H9 (cell line): ENCODE results near the gene EPAS1. TPM values are rescaled to one million over a fixed set of nuclear protein-coding genes. Genes with fewer than 3 reads are reported as not detected.

Experiments used
- DNase-seq: peaks from one replicate; pipeline ENCODE4 v3.0.0-alpha.2; 2017
- H2AFZ ChIP-seq: one replicate; pipeline ENCODE4 v1.6.1; 2013; ENCODE audit warnings: mild to moderate bottlenecking, low read length, control low read depth, moderate library complexity
- H2AK5ac ChIP-seq: 2 replicates; pipeline ENCODE4 v1.6.1; 2013; ENCODE audit warnings: low read length, control low read depth, mixed read lengths; ENCODE audit not compliant: insufficient read length
- H2BK120ac ChIP-seq: one replicate; pipeline ENCODE4 v1.6.1; 2013; ENCODE audit warnings: low read depth, mild to moderate bottlenecking, low read length, control low read depth, inconsistent platforms; ENCODE audit not compliant: poor library complexity, severe bottlenecking
- H2BK12ac ChIP-seq: 2 replicates; pipeline ENCODE4 v1.6.1; 2013; ENCODE audit warnings: low read length, control low read depth, mixed read lengths, low read depth; ENCODE audit not compliant: insufficient read length
- H2BK15ac ChIP-seq: 2 replicates; pipeline ENCODE4 v1.6.1; 2013; ENCODE audit warnings: low read depth, low read length, control low read depth
- H2BK20ac ChIP-seq: one replicate; pipeline ENCODE4 v1.6.1; 2013; ENCODE audit warnings: low read depth, mild to moderate bottlenecking, low read length, control low read depth, inconsistent platforms; ENCODE audit not compliant: poor library complexity, severe bottlenecking
- H2BK5ac ChIP-seq: 2 replicates; pipeline ENCODE4 v1.6.1; 2013; ENCODE audit warnings: low read length, control low read depth, mixed read lengths; ENCODE audit not compliant: insufficient read length
- H3K14ac ChIP-seq: 2 replicates; pipeline ENCODE4 v1.6.1; 2013; ENCODE audit warnings: low read length, control low read depth; ENCODE audit not compliant: insufficient read depth
- H3K18ac ChIP-seq: 2 replicates; pipeline ENCODE4 v1.6.1; 2013; ENCODE audit warnings: low read depth, mild to moderate bottlenecking, mixed read lengths, low read length, control low read depth; ENCODE audit not compliant: insufficient read length
- H3K23ac ChIP-seq: 2 replicates; pipeline ENCODE4 v1.6.1; 2013; ENCODE audit warnings: low read length, control low read depth, mixed read lengths, low read depth; ENCODE audit not compliant: insufficient read length
- H3K23me2 ChIP-seq: 2 replicates; pipeline ENCODE4 v1.6.1; 2013; ENCODE audit warnings: low read depth, mild to moderate bottlenecking, mixed read lengths, low read length, control low read depth; ENCODE audit not compliant: insufficient read length, poor library complexity, severe bottlenecking
- H3K27ac ChIP-seq: 2 replicates; pipeline ENCODE4 v1.5.1; 2013; ENCODE audit warnings: low read length, control low read depth, mixed read lengths, low read depth; ENCODE audit not compliant: insufficient read length
- H3K27me3 ChIP-seq: 2 replicates; pipeline ENCODE4 v1.6.1; 2013; ENCODE audit warnings: low read length, control low read depth, inconsistent platforms; ENCODE audit not compliant: insufficient read depth
- H3K4ac ChIP-seq: 2 replicates; pipeline ENCODE4 v1.6.1; 2013; ENCODE audit warnings: low read depth, mild to moderate bottlenecking, control low read depth, inconsistent platforms, low read length, moderate library complexity
- H3K4me1 ChIP-seq: 2 replicates; pipeline ENCODE4 v1.6.1; 2013; ENCODE audit warnings: low read length, control low read depth, inconsistent platforms; ENCODE audit not compliant: insufficient read depth
- H3K4me2 ChIP-seq: 2 replicates; pipeline ENCODE4 v1.6.1; 2013; ENCODE audit warnings: low read length, control low read depth, mixed read lengths; ENCODE audit not compliant: insufficient read length, insufficient read depth
- H3K56ac ChIP-seq: 2 replicates; pipeline ENCODE4 v1.6.1; 2013; ENCODE audit warnings: low read depth, mild to moderate bottlenecking, mixed read lengths, low read length, control low read depth; ENCODE audit not compliant: insufficient read length
- H3K79me1 ChIP-seq: 2 replicates; pipeline ENCODE4 v1.6.1; 2013; ENCODE audit warnings: low read depth, mild to moderate bottlenecking, moderate library complexity, low read length, control low read depth, inconsistent platforms; ENCODE audit not compliant: insufficient read depth, poor library complexity, severe bottlenecking
- H3K79me2 ChIP-seq: 2 replicates; pipeline ENCODE4 v1.6.1; 2013; ENCODE audit warnings: low read length, control low read depth, inconsistent platforms; ENCODE audit not compliant: insufficient read depth
- H3K9ac ChIP-seq: 2 replicates; pipeline ENCODE4 v1.6.1; 2013; ENCODE audit warnings: low read length, control low read depth, mixed read lengths; ENCODE audit not compliant: insufficient read length; ENCODE audit errors: extremely low read depth
- H3K9me3 ChIP-seq: one replicate; pipeline ENCODE4 v1.6.1; 2013; ENCODE audit warnings: low read depth, low read length, inconsistent platforms; ENCODE audit not compliant: control insufficient read depth
- H3T11ph ChIP-seq: one replicate; pipeline ENCODE4 v1.6.1; 2013; ENCODE audit warnings: mild to moderate bottlenecking, low read length, control low read depth, inconsistent platforms
- H4K20me1 ChIP-seq: one replicate; pipeline ENCODE4 v1.6.1; 2013; ENCODE audit not compliant: control insufficient read depth, insufficient read length, insufficient read depth
- H4K5ac ChIP-seq: 2 replicates; pipeline ENCODE4 v1.6.1; 2013; ENCODE audit warnings: low read depth, mild to moderate bottlenecking, mixed read lengths, low read length, control low read depth; ENCODE audit not compliant: insufficient read length
- H4K8ac ChIP-seq: replicated peaks from 2 replicates; pipeline ENCODE4 v1.6.1; 2013; ENCODE audit warnings: low read length, control low read depth, mixed read lengths, low read depth; ENCODE audit not compliant: insufficient read length
- H4K91ac ChIP-seq: 2 replicates; pipeline ENCODE4 v1.6.1; 2013; ENCODE audit warnings: low read depth, mild to moderate bottlenecking, moderate library complexity, mixed read lengths, low read length, control low read depth; ENCODE audit not compliant: insufficient read length
- H3K27ac Mint-ChIP-seq, 3 experiments: 2 replicates in 2 of 3; 3 replicates in 1 of 3; pipeline ENCODE4 v1.8.0; 2020 to 2021; ENCODE audit warnings: mixed read lengths in 3 of 3, mild to moderate bottlenecking in 1 of 3, moderate library complexity in 1 of 3
- H3K27me3 Mint-ChIP-seq: 2 replicates; pipeline ENCODE4 v1.8.0; 2021; ENCODE audit warnings: low read depth, mild to moderate bottlenecking, moderate library complexity, mixed read lengths
- H3K36me3 Mint-ChIP-seq, 3 experiments: 2 replicates in 2 of 3; 3 replicates in 1 of 3; pipeline ENCODE4 v1.8.0; 2020 to 2021; ENCODE audit warnings: low read depth in 3 of 3, mixed read lengths in 3 of 3; ENCODE audit not compliant: insufficient read depth in 1 of 3
- H3K4me1 Mint-ChIP-seq, 2 experiments: 2 replicates each; pipeline ENCODE4 v1.8.0; 2020; ENCODE audit warnings: mixed read lengths in 2 of 2
- H3K4me3 Mint-ChIP-seq, 2 experiments: 2 replicates in 1 of 2; 3 replicates in 1 of 2; pipeline ENCODE4 v1.8.0; 2020 to 2021; ENCODE audit warnings: mild to moderate bottlenecking in 2 of 2, mixed read lengths in 2 of 2, moderate library complexity in 1 of 2
- H3K9me3 Mint-ChIP-seq, 2 experiments: 2 replicates in 1 of 2; 3 replicates in 1 of 2; pipeline ENCODE4 v1.8.0; 2020; ENCODE audit warnings: mild to moderate bottlenecking in 2 of 2, mixed read lengths in 2 of 2, moderate library complexity in 1 of 2
- CTCF ChIP-seq: fragments of 200-600 bp; sonication (generic); conservative IDR thresholded peaks from 3 replicates; pipeline ENCODE4 v1.8.0; 2021; ENCODE audit warnings: antibody characterized with exemption, mild to moderate bottlenecking
- total RNA-seq: library from RNA; stranded (reverse); gene quantifications from 2 replicates; pipeline ENCODE4 v1.2.1, GENCODE V29; 2021

Gene EPAS1
- total RNA-seq, 1 experiment from 2014 or later = 1.1 TPM

GRCh38 chr2:46413631-46414030 is 116.4 kb downstream of the EPAS1 start:
- no peak overlapping the region for H2BK15ac ChIP-seq
- no peaks in the 10 kb centered on the region for H3K4me1 ChIP-seq
- TF ChIP-seq CTCF = no peak
- no peak overlapping the region for H3K56ac ChIP-seq
- H2BK120ac ChIP-seq = no peak overlapping the region
- no peak overlapping the region for H3K14ac ChIP-seq
- DNase-seq = no peak
- peaks cover 24 to 30% of the 10 kb centered on the region in 2 experiments for H3K9me3 Mint-ChIP-seq
- H3K4me2 ChIP-seq = no peak overlapping the region
- no peak overlapping the region for H4K5ac ChIP-seq
- H3K36me3 Mint-ChIP-seq = peaks cover 5 to 32% (median 18%) of the 10 kb centered on the region in 3 experiments; a peak in 6 of 7 replicates
- H3T11ph ChIP-seq = no peak overlapping the region
- H2AFZ ChIP-seq = no peak overlapping the region
- H3K27ac ChIP-seq = no peak overlapping the region
- no peak overlapping the region for H3K4ac ChIP-seq
- H2BK5ac ChIP-seq = no peak overlapping the region
- no peak overlapping the region for H2BK20ac ChIP-seq
- H3K79me1 ChIP-seq = no peaks in the 10 kb centered on the region
- H3K4me1 Mint-ChIP-seq = peaks cover 9 to 13% of the 10 kb centered on the region in 2 experiments
- no peak overlapping the region for H3K4me3 Mint-ChIP-seq
- no peak overlapping the region for H3K9ac ChIP-seq
- H3K23ac ChIP-seq = no peak overlapping the region
- H3K27ac Mint-ChIP-seq = no peak overlapping the region
- no peaks in the 10 kb centered on the region for H3K23me2 ChIP-seq
- H3K79me2 ChIP-seq = no peaks in the 10 kb centered on the region
- no peak overlapping the region for H4K8ac ChIP-seq
- no peak overlapping the region for H3K18ac ChIP-seq
- no peaks in the 10 kb centered on the region for H4K20me1 ChIP-seq
- no peaks in the 10 kb centered on the region for H3K9me3 ChIP-seq
- H2BK12ac ChIP-seq = no peak overlapping the region
- no peaks in the 10 kb centered on the region; the same call in 1 of the 2 replicates for H3K27me3 Mint-ChIP-seq
- H3K27me3 ChIP-seq = no peaks in the 10 kb centered on the region
- no peak overlapping the region for H4K91ac ChIP-seq
- H2AK5ac ChIP-seq = no peak overlapping the region
